ENCODE results near the gene CCL19.
"Not testable (repeated sequence)": the region's sequence is repeated elsewhere in the genome, so short reads cannot be mapped to it uniquely, and the experiment has no call there.

Gene CCL19

DNA sequence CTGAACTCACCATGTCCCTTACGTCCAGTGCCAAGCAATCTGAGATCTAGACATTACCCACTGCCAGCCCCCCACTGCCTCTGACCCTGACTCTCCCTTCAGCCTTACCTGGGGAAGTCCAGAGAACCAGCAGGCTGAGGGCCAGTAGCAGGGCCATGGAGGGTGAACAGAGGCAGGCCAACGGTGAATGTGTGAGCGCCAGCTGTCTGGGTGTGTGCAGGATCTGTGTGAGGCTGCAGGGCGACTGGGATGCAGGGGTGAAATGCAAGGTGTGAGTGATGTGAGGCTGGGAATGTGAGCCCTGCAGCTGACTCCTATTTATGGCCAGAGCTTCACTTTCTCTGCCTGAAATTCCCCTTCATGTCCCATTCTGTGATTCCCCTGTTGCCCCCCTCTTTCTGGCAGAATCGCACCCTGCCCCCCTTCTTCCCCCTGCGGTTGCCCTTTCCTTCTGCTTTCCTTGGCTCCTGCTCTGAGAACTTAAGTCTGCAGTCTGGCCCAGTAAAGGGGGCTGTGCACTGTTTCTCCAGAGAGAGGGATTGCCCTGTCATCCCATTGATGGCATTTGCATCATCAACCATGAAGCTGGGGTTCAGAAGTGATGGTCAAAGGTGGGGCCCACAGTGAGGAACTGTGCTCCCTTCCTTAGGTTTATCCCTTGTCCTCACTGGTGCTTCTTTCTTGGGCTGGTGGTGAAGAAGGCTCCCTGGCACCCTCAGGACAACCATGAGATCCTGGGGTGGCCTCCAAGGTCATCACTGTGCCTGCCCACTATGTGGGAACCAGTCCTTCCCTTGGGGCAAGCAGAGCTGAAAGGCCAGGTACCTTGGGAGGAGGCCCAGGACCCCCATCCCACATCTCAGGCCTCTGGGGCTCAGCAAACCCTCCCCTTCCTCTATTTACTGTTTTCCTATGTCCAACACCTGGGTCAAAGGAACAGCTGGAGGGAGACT is at the start of gene CCL19:
CCL19 (minus strand) TSS at position 294 of the 953 bp plus-strand sequence; CDS start at position 157, 137 bp downstream.
- DNase-seq (ENCODE audit: low read depth), result no peak

DNA sequence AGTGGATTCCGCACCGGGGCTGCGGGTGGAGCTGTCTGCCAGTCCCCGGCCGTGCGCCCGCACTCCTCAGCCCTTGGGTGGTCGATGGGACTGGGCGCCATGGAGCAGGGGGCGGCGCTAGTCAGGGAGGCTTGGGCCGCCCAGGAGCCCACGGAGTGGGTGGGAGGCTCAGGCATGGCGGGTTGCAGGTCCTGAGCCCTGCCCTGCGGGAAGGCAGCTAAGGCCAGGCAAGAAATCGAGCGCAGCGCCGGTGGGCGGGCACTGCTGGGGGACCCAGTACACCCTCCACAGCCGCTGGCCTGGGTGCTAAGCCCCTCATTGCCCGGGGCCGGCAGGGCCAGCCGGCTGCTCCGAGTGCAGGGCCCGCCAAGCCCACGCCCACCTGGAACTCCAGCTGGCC is 49.1 kb upstream of the CCL19 start:
- not testable (repeated sequence) for DNase-seq (ENCODE audit: low read depth)

DNA sequence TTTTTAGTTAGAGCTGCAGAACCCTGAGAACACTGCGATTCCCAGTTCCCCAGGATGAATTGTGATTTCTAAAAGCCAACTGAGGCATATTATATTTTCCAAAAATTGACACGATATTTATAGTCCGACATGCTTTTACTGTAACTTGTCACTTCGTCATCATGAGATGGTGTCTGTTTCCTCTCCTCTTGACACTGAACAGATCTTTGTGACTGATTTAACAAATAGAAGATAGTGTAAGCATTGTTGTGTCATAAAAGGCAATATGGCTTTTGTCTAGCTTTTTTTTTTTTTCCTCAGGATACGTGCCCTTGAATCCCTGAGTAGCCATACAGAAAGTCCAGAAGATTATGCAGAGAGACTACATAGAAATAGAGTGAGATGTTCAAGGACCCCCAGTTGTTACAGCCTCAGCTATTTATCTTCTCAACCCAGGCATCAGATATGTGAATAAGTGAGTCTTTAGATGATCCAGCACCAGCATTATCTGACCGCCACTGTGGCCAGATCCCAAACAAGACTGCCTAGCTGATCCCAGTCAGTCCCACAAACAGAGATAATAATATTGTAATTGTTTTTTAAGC is 46.7 kb upstream of the CCL19 start:
- no peak for DNase-seq (ENCODE audit: low read depth)

DNA sequence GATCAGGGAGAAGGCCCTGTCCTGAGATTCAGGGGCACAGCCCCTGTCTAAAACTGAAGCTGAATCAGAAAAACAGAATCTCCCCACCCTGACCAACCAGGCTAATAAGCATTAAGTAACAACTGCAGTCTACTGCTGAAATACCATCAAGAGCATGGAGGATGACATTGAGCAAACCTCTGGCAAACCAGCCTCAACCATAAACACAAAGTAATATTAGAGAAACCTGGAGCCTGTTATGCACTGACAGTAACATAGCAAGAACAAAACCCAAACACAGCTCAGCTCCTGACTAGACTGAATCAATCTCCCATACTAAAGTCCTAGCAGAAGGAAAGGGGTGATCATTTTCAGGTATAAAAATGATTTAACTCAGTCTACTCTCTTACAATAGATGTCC is 43.6 kb upstream of the CCL19 start:
- no peak for DNase-seq (ENCODE audit: low read depth)

DNA sequence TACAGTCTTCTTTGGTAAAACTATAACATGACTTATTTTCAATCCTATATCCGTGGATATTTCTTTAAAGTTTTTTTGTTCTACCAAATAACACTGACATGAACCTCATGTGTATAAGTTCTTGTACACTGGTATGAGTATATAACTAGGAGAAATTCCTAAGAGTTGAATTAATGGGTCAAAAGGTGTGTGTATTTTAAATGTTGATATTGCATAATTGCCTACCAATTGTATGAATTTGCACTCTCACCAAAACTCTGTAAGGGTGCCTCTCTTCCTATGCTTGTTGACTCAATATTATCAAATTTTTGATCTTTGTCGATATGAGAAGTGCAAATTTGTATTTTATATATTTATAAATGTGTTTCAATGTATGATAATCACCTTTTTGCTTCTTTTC is 41.8 kb upstream of the CCL19 start:
- DNase-seq (ENCODE audit: low read depth), result no peak

DNA sequence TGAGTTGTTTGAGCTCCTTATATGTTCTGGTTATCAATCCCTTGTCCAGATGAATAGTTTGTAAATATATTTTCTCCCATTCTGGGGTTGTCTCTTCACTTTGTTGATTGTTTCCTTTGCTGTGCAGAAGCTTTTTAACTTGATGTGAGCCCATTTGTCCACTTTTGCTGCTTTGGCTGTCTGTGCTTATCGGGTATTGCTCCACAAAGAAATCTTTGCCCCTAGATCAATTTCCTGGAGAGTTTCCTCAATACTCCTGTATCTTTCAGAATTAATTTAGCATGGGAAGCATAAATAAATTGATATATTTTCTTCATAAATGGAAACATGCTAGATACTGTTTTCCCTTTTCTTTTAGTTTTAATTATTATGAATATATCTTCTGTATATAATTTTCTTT is 41.4 kb upstream of the CCL19 start:
- no peak for DNase-seq (ENCODE audit: low read depth)

DNA sequence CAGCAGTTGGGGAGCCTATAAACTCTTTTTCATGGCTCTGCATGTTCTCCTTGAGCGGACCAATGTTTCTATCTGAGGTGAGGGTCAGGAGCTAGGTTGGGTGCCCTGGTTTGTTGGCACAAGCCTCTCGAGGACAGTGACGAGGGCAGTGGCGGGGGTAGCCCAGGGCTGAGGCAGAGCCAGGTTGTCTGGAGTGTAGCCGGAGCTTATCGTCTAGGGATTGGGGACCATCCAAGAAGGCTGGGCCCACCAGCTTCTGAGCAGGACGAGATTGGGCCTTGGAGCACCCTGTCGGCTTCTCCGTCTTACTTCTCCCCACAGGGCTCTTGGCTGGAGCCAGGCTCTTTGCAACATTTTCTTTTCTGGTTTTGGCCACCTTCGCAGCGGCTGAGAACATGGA is 32.1 kb upstream of the CCL19 start:
- no peak for DNase-seq (ENCODE audit: low read depth)

DNA sequence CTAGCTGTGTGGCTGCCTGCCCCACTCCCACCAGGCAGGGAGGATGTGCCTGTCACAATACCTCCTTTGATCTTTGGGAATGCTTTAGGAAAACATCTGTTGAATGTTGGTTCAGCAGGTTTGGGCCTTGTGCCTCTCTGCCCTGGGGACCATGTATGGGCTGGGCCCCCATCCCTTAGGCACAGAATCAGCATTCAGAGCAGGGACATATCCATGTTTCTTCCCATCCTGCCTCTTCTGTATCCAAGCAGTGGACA is 28.6 kb upstream of the CCL19 start:
- not testable (repeated sequence) for DNase-seq (ENCODE audit: low read depth)

DNA sequence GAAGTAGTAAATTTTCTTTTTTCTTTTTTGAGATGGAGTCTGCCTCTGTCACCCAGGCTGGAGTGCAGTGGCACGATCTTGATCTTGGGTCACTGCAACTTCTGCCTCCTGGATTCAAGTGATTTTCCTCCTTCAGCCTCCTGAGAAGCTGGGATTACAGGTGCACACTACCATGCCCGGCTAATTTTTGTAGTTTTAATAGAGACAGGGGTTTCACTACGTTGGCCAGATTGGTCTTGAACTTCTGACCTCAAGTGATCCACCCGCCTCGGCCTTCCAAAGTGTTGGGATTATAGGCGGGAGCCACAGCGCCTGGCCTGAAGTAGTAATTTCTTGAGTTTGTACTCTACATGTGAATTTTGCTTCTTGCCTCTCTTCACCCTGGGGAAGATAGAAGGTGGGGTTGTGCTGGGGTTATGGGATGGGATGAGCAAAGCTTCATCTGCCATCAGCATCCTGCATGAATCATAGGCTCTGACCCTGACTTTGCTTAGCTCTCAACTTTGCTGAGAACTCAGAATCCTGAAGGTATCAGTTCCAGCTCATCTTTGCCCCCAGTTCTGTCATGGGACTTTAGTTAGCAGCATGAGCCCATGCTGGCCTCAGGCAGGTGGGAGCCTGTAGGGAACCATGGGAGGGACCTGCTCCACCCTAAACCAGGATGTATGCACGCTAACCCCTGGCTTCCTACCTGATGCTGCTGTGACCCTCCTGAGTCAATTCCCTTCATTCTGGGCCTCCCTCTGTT is 28.1 kb upstream of the CCL19 start:
- no peak for DNase-seq (ENCODE audit: low read depth)

DNA sequence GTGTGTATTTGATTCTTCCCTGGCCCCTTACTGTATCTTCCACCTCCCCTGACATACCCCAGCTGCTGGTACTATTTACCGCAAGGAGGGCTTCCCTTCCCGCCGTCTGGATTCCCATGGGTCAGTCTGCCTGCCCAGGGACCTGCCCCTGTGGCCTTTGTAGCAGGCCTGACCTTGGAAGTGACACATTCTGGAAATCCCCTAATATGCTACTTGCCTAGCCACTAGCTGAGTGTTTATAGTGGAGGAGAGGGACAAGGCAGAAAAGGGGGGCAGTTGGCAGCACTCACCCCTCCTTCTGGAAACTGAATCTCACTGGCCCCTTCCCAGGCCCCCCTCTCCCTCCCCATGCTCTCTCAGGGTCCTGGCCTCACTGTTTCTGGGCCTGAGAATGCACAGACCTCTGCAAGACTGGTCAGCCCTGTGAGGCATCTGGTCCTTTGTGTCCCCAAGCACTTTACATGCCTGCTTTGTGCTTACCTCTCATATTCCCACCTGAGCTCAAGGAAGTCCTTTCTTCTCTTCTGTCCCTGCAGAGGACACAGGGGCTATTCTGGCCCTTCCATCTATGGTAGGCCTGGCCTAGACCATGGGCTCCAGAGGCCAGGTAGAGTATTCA is 27.0 kb upstream of the CCL19 start:
- no peak for DNase-seq (ENCODE audit: low read depth)

DNA sequence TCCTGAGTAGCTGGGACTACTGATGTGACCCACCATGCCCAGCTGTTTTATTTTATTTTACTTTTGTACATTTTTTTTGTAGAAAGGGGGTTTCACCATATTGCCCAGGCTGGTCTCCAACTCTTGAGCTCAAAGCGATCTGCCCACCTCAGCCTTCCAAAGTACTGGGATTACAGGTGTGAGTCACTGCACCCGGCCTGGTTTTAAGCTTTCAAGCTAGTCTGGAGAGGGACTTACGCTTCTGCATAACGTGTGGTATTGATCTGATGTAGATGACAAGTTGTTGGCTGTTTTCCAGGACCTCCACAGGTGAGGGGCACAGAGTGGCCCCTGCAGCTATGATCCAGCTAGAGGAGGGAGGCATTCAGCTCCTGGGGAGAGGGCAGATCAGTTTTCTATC is 25.6 kb upstream of the CCL19 start:
- no peak for DNase-seq (ENCODE audit: low read depth)

DNA sequence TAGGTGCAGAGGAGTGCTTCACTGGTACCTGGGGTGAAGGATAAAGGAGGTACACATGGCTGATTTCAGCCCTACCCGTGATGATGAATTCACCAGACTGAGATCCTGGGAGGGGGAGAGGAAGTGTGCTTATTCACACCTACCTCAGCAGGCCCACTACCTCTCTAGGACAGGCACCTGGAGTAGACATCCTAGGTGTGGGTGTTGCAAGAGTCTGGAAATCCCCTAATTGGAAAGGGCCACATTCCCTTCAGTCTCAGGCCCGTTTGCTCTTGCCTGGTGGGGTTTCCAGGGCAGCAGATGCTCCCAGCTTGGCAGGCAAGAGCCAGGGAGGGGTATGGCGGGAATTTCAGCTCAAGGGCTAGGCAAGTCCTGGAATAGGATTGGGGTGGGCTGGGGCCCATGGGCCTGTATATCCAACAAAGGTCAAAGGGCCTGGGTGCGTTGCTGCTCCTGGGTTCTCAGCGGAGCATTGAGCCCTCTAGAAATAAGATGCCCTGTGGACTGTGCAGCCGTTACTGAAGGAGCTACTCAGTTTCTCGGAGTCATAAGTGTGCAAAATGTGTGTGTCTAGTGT is 24.7 kb upstream of the CCL19 start:
- no peak for DNase-seq (ENCODE audit: low read depth)

DNA sequence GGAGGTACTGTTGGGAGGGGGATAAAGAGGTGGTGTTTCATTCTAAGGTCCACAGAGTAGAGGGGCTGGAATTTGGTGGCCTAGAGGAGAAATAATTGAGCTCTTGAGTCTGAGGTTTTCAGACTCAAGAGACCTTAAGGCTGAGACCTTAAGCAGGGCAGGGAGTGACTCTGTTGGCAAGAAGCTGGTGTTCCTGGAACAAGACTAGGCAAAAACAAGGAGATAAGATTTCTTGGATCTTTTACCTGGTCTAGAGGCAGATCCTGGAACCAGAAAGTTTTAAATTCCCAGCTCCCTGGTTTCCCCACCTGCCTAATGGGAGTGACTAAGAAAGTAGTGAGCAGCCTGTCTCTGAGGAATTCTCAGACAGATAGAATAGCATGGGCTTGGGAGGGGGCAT is 22.9 kb upstream of the CCL19 start:
- no peak for DNase-seq (ENCODE audit: low read depth)

DNA sequence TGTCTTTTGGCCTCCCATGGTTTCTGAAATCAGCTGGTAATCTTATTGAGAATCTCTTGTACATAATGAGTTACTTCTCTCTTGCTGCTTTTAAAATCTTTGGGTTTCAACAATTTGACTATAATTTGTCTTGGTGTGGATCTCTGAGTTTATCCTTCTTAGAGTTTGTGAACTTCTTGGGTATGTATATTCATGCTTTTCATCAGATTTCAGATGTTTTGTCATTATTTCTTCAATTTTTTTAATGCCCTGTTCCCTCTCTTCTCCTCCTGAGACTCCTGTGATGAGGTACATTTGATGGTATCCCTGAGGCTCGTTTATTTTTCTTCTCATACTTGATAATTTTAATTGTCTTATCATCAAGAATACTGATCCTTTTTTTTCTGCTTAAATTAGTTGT is 21.1 kb upstream of the CCL19 start:
- DNase-seq (ENCODE audit: low read depth), result no peak

DNA sequence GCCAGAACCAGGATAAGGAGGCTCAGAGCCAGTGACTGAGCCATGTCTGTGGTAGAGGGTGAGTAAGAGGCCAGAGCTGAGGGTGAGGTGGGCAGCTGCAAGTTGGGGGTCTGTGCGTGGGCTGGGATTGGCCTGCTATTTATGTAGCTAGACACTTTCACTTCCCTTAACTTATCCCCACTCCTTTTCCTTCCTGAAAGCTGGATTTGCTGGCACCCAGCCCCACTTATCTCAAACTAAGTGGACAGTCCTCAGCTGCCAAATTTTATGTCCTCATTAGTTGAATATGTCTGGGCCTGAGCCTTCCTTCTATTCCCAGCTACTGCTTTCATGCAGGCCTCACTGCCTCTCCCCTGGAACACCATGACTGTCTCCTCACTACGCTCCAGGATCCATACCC is 18.9 kb upstream of the CCL19 start, which contains the start of gene CCL21:
CCL21 (minus strand) TSS at position 114 of the 400 bp plus-strand sequence; CDS start at position 44, 70 bp downstream.
- DNase-seq (ENCODE audit: low read depth), result no peak

DNA sequence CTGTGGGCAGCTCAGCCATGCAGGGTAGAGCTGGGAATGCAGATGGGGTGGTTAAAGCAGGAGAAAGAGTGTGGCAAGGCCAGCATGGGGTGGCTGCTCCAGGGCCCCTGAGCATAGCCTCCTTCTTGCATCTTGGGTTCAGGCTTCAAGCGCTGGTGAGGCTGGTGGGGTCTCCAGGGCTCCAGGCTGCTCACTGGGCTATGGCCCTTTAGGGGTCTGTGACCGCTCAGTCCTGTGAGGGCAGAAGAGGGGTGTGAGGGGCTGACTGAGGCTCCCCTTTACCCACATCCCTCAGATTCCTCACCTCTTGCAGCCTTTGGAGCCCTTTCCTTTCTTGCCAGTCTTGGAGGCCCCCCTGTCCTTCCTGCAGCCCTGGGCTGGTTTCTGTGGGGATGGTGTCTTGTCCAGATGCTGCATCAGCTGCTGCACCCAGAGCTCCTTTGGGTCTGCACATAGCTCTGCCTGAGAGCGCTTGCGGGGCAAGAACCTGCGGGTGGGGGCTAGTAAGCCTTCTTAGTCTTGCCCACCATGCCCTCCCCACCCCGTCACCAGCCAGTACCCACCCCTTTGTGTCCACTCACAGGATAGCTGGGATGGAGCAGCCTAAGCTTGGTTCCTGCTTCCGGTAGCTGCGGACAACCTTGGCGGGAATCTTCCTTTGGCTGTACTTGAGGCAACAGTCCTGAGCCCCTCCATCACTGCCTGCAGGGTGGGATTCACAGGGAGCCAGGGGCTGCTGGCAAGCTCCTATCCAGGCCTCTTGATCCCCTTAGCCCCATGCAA is 18.3 kb upstream of the CCL19 start:
- DNase-seq (ENCODE audit: low read depth), result no peak

DNA sequence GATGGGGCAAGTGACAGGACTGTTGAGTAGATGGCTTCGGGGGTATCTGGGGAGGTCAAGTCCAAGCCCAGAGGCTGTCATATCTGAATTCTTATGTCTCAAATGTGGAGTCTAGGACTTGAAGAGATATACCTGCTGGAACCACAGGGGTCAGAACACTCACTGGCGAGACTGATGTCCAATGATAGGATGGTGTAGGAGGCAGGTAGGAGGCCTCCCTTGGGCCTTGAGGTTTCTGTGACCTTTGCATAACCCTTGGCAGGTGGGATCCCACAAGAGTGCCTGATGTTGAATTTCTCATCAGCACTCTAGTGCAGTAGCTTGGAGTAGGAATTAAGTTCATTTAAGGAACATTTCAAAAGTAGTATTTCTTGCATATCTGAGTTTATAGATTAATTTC is 16.1 kb upstream of the CCL19 start:
- DNase-seq (ENCODE audit: low read depth), result no peak

DNA sequence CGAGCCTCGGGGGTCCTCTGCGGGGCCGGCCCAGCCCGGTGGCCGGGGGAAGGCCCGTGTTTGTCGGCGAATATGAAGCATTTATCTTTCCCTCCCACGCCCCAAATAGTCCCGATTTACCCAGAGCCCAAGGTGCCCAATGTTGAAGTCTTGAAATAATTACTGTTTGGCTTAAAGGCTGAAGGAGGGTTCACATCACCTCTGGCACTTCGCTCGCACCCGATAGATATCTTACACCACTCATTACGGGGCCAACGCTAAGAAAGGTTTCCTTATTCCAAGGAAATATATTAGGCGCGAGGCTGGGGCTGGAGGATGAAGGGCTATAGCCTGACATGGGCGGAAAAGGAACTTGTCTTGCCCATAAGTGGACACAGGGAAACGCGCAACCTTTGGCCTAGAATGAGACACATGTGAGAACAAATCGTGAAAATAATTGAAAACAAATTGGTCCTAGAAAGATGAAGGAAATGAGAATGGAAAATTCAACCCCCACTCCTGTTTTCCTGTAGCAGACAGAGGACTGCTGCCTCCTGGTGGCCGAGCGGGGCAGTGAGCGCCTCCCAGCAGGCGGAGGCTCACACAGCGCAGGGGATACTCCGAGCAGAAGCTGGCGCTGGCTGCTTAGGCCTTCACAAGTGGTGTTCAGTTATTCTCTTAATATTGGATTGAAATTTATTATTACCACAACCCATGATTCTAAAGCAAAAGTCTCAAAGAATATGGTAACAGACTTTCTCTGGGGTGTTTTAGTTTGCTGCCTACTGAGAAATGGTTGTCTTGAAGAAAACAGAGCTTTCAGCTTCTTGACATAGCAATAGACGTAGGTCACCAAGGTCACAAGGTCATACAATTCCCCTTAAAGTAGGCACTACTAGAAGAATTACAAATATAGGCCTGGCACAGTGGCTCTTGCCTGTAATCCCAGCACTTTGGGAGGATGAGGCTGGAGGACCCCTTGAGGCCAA is 11.0 kb upstream of the CCL19 start:
- peak; percentile 38 for DNase-seq (ENCODE audit: low read depth)

DNA sequence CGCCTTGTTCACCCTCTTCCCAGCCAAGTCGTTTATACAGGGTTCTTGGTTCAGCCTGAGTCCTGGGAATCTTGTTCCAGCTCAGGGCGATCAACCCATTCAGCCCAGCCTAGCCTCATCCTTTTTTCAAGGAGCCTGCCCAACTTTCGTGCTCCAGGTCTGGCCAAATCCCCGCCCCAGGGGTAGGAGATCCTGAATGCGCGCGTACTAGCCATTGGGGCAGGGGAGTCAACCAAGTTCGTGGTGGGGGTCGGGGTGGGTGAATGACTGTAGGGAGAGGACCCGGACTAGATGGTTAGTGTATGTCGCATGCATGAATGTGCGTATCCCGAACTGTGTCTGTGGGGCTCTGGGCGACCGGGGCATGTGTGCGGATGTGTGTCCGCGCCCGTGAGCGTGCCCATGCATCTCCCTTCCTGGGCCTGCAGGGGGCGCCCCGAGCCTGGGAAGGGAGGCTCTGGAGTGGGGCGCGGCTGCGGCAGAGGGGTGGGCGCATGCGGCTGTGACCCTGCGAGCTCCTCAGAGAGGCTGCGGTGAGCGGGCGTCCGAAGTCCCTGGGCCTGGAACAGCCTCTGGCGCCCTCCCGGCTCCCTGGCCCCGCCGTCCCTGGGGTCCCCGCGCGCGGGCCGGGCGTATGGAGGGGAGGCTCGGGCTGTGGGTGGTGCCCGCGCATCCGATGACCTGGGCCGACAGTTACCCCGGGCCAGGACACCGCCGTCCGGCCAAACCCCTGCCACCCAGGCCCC is 10.1 kb upstream of the CCL19 start:
- no peak for DNase-seq (ENCODE audit: low read depth)

Data from CMK (cell line).